GM06990 (cell line): ENCODE data around the gene CARNS1.
A peak's percentile ranks its signal among the peaks of the same experiment; 100 is the strongest.

Source experiments
- DNase-seq: peaks from one replicate; pipeline ENCODE4 v3.0.0-alpha.2; 2011; ENCODE audit not compliant: insufficient read length; ENCODE audit errors: extremely low read depth
- H3K27me3 ChIP-seq: replicated peaks from 2 replicates; pipeline ENCODE4 v1.6.0; 2011; ENCODE audit warnings: low read length; ENCODE audit not compliant: control insufficient read depth, insufficient read depth
- H3K36me3 ChIP-seq: 2 replicates; pipeline ENCODE4 v1.5.1; 2011; ENCODE audit warnings: low read length; ENCODE audit not compliant: control insufficient read depth, insufficient read depth
- H3K4me3 ChIP-seq: replicated peaks from 2 replicates; pipeline ENCODE4 v1.5.1; 2011; ENCODE audit warnings: low read depth, mild to moderate bottlenecking, control low read depth, low read length
- TF ChIP-seq, protein P1 (sequence below): IDR thresholded peaks from 2 replicates; pipeline ENCODE4 v1.5.1; 2011; ENCODE audit warnings: low read length, control low read depth, mild to moderate bottlenecking, inconsistent platforms; ENCODE audit not compliant: insufficient read depth, poor library complexity, severe bottlenecking

Gene CARNS1

DNA sequence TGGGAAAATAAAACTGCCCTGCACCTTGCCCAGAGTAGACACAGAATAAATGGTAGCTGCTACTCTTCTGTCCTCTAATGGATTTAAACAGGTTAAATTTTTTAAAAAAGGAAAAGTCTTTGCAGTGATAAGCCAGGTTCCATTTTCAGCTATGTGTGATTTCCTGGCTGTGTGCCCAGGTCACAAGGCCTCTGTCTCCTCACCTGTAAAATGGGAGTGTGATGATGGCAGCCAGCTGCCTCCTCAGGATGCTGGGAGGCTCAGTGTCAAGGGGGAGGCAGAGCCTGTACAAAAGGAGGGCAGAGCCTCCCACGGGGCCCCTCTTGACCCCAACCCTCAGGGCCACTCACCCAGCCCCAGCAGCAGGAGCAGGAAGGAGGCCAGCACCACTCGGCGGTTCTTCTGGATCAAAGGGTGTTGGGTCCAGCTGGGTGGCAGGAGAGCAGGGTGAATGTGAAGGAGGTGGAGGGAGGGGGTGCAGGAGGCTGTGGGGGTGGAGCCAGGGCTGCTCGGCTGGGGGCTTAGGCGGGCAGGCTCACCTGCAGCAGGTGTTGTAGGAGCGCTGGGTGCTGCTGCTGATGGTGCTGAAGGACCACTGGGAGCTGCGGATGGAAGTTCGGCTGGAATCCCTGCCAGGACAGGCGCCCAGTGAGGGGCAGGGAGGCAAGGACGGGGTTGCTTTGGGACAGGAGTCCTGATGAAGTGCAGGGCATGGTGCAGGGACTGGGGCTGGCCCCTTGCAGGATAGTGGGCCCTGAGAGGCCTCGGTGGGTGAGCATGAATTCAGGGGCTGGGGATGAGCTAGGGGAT lies 51.7 kb downstream of the CARNS1 start:
- no peaks in the 10 kb centered on the region; the same call in none of the 2 replicates for H3K36me3 ChIP-seq
- no peaks in the 10 kb centered on the region for H3K27me3 ChIP-seq
- TF ChIP-seq, protein P1, sequence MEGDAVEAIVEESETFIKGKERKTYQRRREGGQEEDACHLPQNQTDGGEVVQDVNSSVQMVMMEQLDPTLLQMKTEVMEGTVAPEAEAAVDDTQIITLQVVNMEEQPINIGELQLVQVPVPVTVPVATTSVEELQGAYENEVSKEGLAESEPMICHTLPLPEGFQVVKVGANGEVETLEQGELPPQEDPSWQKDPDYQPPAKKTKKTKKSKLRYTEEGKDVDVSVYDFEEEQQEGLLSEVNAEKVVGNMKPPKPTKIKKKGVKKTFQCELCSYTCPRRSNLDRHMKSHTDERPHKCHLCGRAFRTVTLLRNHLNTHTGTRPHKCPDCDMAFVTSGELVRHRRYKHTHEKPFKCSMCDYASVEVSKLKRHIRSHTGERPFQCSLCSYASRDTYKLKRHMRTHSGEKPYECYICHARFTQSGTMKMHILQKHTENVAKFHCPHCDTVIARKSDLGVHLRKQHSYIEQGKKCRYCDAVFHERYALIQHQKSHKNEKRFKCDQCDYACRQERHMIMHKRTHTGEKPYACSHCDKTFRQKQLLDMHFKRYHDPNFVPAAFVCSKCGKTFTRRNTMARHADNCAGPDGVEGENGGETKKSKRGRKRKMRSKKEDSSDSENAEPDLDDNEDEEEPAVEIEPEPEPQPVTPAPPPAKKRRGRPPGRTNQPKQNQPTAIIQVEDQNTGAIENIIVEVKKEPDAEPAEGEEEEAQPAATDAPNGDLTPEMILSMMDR = no peak
- peak; percentile 12 for DNase-seq
- H3K4me3 ChIP-seq = no peak overlapping the region

DNA sequence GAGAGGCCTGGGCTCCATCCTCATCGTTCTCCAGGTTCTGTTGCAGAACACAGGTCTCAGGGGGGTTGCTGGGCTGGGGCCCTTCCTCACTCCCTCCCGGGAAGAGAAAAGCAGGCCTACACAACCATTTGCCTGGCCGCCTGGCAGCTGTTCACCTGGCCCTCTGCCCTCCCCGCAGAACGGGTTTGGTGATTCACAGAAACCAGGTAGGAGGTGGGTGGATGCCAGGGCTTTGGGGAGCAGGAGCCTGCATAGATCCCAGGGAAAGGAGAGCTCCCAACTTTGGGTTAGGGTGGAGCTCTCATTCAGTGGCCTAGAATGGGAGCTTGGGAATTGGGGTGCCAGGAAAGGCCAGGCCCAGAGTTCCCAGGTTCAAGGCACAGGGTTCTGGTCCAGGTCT lies 52.6 kb downstream of the CARNS1 start:
- DNase-seq = peak; percentile 13
- Histone ChIP-seq H3K27me3 (no peaks in the 10 kb centered on the region), H3K4me3 (peak overlapping the region; percentile 88), H3K36me3 (no peaks in the 10 kb centered on the region; the same call in none of the 2 replicates)
- TF ChIP-seq, protein P1 = no peak

DNA sequence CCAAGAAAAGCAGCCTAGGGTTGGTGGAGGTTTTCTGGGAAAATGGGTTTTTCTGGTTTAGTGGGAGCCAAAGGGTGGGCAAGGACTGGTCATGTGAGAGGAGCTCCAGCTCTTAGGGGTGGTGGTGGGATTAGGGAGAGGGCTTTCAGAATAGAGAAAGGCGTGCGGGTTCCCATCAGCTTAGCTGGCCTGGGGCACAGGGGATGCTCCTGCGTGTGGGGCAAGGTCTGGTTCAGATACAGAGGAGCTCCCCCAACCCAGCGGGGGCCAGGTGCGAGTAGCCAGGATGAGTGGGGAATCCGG lies 52.9 kb downstream of the CARNS1 start:
- no peak for DNase-seq
- no peaks in the 10 kb centered on the region for H3K27me3 ChIP-seq
- H3K36me3 ChIP-seq = no peaks in the 10 kb centered on the region; the same call in 1 of the 2 replicates
- TF ChIP-seq, protein P1 = no peak
- H3K4me3 ChIP-seq = peak overlapping the region; percentile 88

DNA sequence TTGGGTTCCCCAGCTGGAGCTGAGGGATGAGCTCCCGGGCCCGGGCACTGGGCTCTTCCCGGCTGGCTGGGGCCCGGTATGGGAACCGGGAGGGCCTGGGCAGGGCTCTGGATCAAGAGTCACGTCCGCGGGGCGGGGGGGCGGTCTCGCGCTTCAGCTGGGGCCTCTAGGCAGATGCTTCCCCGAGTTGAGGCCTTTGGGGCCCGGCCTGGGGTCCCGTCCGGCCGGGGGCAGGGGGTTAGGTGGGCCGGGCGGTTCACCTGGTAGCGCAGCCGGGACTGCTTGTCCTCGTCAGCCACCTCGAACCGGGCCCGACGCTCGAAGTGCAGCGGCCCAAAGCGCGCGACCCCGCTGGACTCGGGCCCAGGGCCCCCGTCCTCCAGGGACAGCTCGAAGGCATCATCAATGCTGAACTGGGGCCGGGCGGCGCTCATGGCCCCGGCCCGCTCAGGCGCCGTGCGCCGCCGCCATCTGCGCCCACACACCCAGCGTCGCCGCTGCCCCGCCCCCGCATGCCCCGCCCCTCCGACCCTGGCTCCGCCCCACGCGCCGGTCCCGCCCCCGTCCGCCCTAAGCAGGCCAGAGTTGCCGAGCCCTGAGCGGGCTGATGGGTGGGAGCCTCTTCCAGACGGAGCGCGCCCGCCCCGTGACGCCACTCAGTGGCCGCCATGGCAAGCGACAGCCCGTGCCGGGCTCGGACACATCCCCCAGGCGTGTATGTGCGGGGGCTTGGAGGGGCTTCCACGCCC lies 53.5 kb downstream of the CARNS1 start, which contains the start of gene TMEM134:
Gene TMEM134, minus strand, starts transcription at position 493 of the 749 bp plus-strand sequence. Its CDS starts 59 bp downstream, at position 434.
- TF ChIP-seq, protein P1 = peak; percentile 70
- Histone ChIP-seq H3K4me3 (peak within 1 kb of the TSS; percentile 88), H3K27me3 (no peaks in the 10 kb centered on the region), H3K36me3 (no peaks in the 10 kb centered on the region; the same call in 1 of the 2 replicates)
- DNase-seq = peak; percentile 91

DNA sequence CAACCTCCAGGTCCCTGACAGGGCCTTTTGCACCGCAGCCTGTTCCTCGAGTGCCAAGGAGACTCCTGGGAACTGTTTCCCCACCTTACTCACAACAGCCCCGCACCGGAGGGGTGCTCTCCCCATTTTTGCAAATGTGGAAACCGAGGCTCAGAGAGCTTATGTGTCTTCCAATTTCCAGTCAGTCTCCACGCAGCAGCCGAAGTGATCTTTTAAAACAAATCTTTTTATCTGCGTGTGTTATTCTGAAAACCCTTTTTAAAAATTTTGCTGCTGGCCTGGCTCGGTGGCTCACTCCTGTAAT lies 54.0 kb downstream of the CARNS1 start:
- peak overlapping the region; percentile 71 for H3K4me3 ChIP-seq
- no peak for DNase-seq
- H3K36me3 ChIP-seq = no peaks in the 10 kb centered on the region; the same call in 1 of the 2 replicates
- H3K27me3 ChIP-seq = no peaks in the 10 kb centered on the region
- TF ChIP-seq, protein P1 = no peak
